Neural cell (in vitro differentiated cells): ENCODE measurements around the gene FGF12. TPM values are rescaled to one million over a fixed set of nuclear protein-coding genes. Genes with fewer than 3 reads are reported as not detected.

Experiments
- H2AFZ ChIP-seq: fragments of 200-600, 300-800 bp; sonication (generic), shearing (Covaris generic); 2 replicates; pipeline ENCODE4 v1.6.0; 2014; ENCODE audit warnings: low read depth, mild to moderate bottlenecking, antibody characterized with exemption, low read length, moderate library complexity
- H3F3A ChIP-seq: fragments of 200-600 bp; shearing (Covaris generic); 2 replicates; pipeline ENCODE4 v1.6.1; 2016; ENCODE audit warnings: mild to moderate bottlenecking, moderate library complexity, mixed read lengths, antibody characterized with exemption, low read length; ENCODE audit not compliant: insufficient read depth, poor library complexity, severe bottlenecking
- H3K27ac ChIP-seq: fragments of 200-600, 300-800 bp; sonication (generic), shearing (Covaris generic); 2 replicates; pipeline ENCODE4 v1.5.1; 2014; ENCODE audit warnings: mild to moderate bottlenecking, low read length, moderate library complexity
- H3K27me3 ChIP-seq: fragments of 300-800, 200-600 bp; sonication (generic), shearing (Covaris generic); 2 replicates; pipeline ENCODE4 v1.6.0; 2014; ENCODE audit warnings: mild to moderate bottlenecking, low read depth, low read length, moderate library complexity; ENCODE audit not compliant: insufficient read depth
- H3K36me3 ChIP-seq: fragments of 300-800, 200-600 bp; sonication (generic), shearing (Covaris generic); 2 replicates; pipeline ENCODE4 v1.5.1; 2014; ENCODE audit warnings: mild to moderate bottlenecking, antibody characterized with exemption, low read length, moderate library complexity; ENCODE audit not compliant: insufficient read depth
- H3K4me2 ChIP-seq: fragments of 300-800, 200-600 bp; sonication (generic), shearing (Covaris generic); 2 replicates; pipeline ENCODE4 v1.6.0; 2014; ENCODE audit warnings: mild to moderate bottlenecking, low read length
- H3K4me3 ChIP-seq: fragments of 300-800, 200-600 bp; sonication (generic), shearing (Covaris generic); 2 replicates; pipeline ENCODE4 v1.5.1; 2014; ENCODE audit warnings: mild to moderate bottlenecking, low read length, moderate library complexity
- H3K79me2 ChIP-seq: fragments of 200-600 bp; shearing (Covaris generic); replicated peaks from 2 replicates; pipeline ENCODE4 v1.6.0; 2014; ENCODE audit warnings: mild to moderate bottlenecking, low read length, moderate library complexity; ENCODE audit not compliant: insufficient read depth
- H3K9ac ChIP-seq: fragments of 300-800, 200-600 bp; sonication (generic), shearing (Covaris generic); 2 replicates; pipeline ENCODE4 v1.6.1; 2016; ENCODE audit warnings: mild to moderate bottlenecking, low read length, mixed read lengths
- H3K9me2 ChIP-seq: fragments of 200-600 bp; shearing (Covaris generic); 2 replicates; pipeline ENCODE4 v1.6.1; 2016; ENCODE audit warnings: mild to moderate bottlenecking, low read length, mixed read lengths; ENCODE audit not compliant: insufficient read depth
- H3K9me3 ChIP-seq: fragments of 200-600, 300-800 bp; sonication (generic), shearing (Covaris generic); 2 replicates; pipeline ENCODE4 v1.6.1; 2016; ENCODE audit warnings: mild to moderate bottlenecking, mixed run types, low read length, moderate library complexity, mixed read lengths
- H4K20me1 ChIP-seq: fragments of 200-600 bp; shearing (Covaris generic); 2 replicates; pipeline ENCODE4 v1.6.1; 2016; ENCODE audit warnings: mild to moderate bottlenecking, mixed run types; ENCODE audit not compliant: insufficient read depth
- EP300 ChIP-seq: fragments of 450-650 bp; conservative IDR thresholded peaks from 2 replicates; pipeline ENCODE4 v1.6.1; 2014; ENCODE audit warnings: antibody characterized with exemption, mild to moderate bottlenecking, moderate library complexity; ENCODE audit not compliant: poor library complexity, severe bottlenecking
- EZH2 ChIP-seq: fragments of 200-600, 300-800 bp; shearing (Covaris generic), sonication (generic); IDR thresholded peaks from 2 replicates; pipeline ENCODE4 v1.6.1; 2014; ENCODE audit warnings: antibody characterized with exemption, low read length, borderline replicate concordance, mild to moderate bottlenecking; ENCODE audit not compliant: insufficient read depth, poor library complexity, severe bottlenecking
- MXI1 ChIP-seq: fragments of 450-650 bp; conservative IDR thresholded peaks from 2 replicates; pipeline ENCODE4 v1.6.1; 2014; ENCODE audit warnings: antibody characterized with exemption, mild to moderate bottlenecking; ENCODE audit not compliant: poor library complexity, severe bottlenecking
- POLR2AphosphoS5 ChIP-seq: IDR thresholded peaks from 2 replicates; pipeline ENCODE4 v1.6.1; 2012
- RAD21 ChIP-seq: fragments of 450-650 bp; conservative IDR thresholded peaks from 2 replicates; pipeline ENCODE4 v1.6.1; 2014; ENCODE audit warnings: antibody characterized with exemption, mild to moderate bottlenecking, moderate library complexity
- SMC3 ChIP-seq: fragments of 450-650 bp; conservative IDR thresholded peaks from 2 replicates; pipeline ENCODE4 v1.6.1; 2014; ENCODE audit warnings: antibody characterized with exemption, mild to moderate bottlenecking, moderate library complexity; ENCODE audit not compliant: poor library complexity
- TAF1 ChIP-seq: IDR thresholded peaks from 2 replicates; pipeline ENCODE4 v1.6.1; 2012; ENCODE audit warnings: low read depth
- polyA plus RNA-seq: library from polyadenylated mRNA; depleted of rRNA; stranded (reverse); fragments of >200 nt; gene quantifications from 2 replicates; pipeline ENCODE4 v1.2.3, GENCODE V29; 2014
- TF ChIP-seq, protein P1 (sequence below): IDR thresholded peaks from 2 replicates; pipeline ENCODE4 v1.6.1; 2012; ENCODE audit warnings: borderline replicate concordance
- TF ChIP-seq, protein P2 (sequence below): fragments of 450-650 bp; IDR thresholded peaks from 2 replicates; pipeline ENCODE4 v1.5.1; 2014; ENCODE audit warnings: antibody characterized with exemption, mild to moderate bottlenecking, moderate library complexity; ENCODE audit not compliant: poor library complexity, severe bottlenecking

Gene FGF12
- polyA plus RNA-seq, 1 donor from 2014 or later = 4.8 TPM

DNA sequence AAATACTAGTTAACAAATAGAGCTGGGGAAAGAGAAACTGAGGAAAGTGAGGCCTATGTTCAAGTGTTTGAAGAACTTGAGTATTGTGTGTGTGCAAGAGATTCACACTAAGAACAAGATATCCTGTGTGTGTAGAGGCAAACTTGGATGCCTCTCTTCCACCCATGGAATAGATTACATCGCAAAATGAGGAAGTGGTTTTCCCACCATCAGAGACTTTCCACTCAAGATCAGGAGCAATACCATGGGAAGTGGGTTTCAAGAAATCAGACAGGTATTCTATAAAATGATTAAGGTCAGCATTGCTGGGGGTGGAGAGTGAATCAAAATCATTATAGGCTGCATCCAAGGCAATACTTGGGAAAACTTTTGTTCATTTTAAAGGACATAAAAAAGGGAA is 308.0 kb downstream of the FGF12 start:
- no peaks in the 10 kb centered on the region for H4K20me1 ChIP-seq
- no peak overlapping the region for H3K4me2 ChIP-seq
- no peak for TF ChIP-seq TAF1
- TF ChIP-seq MXI1 = no peak
- TF ChIP-seq EP300 = no peak
- TF ChIP-seq, protein P1, sequence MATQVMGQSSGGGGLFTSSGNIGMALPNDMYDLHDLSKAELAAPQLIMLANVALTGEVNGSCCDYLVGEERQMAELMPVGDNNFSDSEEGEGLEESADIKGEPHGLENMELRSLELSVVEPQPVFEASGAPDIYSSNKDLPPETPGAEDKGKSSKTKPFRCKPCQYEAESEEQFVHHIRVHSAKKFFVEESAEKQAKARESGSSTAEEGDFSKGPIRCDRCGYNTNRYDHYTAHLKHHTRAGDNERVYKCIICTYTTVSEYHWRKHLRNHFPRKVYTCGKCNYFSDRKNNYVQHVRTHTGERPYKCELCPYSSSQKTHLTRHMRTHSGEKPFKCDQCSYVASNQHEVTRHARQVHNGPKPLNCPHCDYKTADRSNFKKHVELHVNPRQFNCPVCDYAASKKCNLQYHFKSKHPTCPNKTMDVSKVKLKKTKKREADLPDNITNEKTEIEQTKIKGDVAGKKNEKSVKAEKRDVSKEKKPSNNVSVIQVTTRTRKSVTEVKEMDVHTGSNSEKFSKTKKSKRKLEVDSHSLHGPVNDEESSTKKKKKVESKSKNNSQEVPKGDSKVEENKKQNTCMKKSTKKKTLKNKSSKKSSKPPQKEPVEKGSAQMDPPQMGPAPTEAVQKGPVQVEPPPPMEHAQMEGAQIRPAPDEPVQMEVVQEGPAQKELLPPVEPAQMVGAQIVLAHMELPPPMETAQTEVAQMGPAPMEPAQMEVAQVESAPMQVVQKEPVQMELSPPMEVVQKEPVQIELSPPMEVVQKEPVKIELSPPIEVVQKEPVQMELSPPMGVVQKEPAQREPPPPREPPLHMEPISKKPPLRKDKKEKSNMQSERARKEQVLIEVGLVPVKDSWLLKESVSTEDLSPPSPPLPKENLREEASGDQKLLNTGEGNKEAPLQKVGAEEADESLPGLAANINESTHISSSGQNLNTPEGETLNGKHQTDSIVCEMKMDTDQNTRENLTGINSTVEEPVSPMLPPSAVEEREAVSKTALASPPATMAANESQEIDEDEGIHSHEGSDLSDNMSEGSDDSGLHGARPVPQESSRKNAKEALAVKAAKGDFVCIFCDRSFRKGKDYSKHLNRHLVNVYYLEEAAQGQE = no peak
- no peak for TF ChIP-seq EZH2
- TF ChIP-seq RAD21 = no peak
- TF ChIP-seq, protein P2, sequence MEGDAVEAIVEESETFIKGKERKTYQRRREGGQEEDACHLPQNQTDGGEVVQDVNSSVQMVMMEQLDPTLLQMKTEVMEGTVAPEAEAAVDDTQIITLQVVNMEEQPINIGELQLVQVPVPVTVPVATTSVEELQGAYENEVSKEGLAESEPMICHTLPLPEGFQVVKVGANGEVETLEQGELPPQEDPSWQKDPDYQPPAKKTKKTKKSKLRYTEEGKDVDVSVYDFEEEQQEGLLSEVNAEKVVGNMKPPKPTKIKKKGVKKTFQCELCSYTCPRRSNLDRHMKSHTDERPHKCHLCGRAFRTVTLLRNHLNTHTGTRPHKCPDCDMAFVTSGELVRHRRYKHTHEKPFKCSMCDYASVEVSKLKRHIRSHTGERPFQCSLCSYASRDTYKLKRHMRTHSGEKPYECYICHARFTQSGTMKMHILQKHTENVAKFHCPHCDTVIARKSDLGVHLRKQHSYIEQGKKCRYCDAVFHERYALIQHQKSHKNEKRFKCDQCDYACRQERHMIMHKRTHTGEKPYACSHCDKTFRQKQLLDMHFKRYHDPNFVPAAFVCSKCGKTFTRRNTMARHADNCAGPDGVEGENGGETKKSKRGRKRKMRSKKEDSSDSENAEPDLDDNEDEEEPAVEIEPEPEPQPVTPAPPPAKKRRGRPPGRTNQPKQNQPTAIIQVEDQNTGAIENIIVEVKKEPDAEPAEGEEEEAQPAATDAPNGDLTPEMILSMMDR = no peak
- TF ChIP-seq SMC3 = no peak
- no peak for TF ChIP-seq POLR2AphosphoS5
- H3K4me3 ChIP-seq = no peak overlapping the region
- H3K9me2 ChIP-seq = no peaks in the 10 kb centered on the region
- no peak overlapping the region for H3K9ac ChIP-seq
- no peaks in the 10 kb centered on the region for H3F3A ChIP-seq
- H3K27ac ChIP-seq = no peak overlapping the region
- H3K9me3 ChIP-seq = no peaks in the 10 kb centered on the region
- H3K79me2 ChIP-seq = no peaks in the 10 kb centered on the region
- no peaks in the 10 kb centered on the region for H3K36me3 ChIP-seq
- no peaks in the 10 kb centered on the region for H3K27me3 ChIP-seq
- no peak overlapping the region for H2AFZ ChIP-seq

DNA sequence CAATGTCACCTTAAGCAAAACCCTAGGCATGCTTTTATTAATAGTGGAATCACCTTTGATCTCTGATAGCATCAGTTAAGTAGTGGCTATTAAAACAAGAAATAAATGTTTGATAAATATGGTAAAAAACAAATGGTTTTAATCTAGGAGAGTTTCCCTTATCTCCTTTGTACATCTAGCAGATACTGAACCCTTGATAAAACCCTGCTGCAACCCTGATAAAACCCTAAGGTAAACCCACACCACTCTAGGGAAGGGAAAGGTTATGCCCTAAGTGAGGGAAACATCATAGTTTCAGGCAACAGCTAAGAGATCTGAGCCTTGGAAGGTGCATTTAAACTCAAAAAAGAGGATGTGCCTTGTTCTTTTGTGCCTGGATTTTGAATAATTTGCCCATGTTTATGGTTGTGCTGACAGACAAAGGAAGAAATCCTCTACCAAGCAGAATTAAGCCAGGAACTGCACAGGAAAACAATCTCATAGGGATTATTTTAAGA is 309.7 kb downstream of the FGF12 start:
- Histone ChIP-seq H3K9ac (no peak overlapping the region), H3K9me3 (no peaks in the 10 kb centered on the region), H3K36me3 (no peaks in the 10 kb centered on the region), H3K27me3 (peaks cover 2% of the 10 kb centered on the region), H4K20me1 (no peaks in the 10 kb centered on the region), H3K4me3 (no peak overlapping the region), H3K79me2 (no peaks in the 10 kb centered on the region), H2AFZ (no peak overlapping the region), H3K4me2 (no peak overlapping the region), H3K9me2 (no peaks in the 10 kb centered on the region), H3F3A (no peaks in the 10 kb centered on the region), H3K27ac (no peak overlapping the region)
- TF ChIP-seq SMC3 (no peak), POLR2AphosphoS5 (no peak), TAF1 (no peak), MXI1 (no peak), RAD21 (no peak), EZH2 (no peak), EP300 (no peak)
- TF ChIP-seq, protein P1 = no peak
- TF ChIP-seq, protein P2 = no peak
